ENCODE data around the gene GLRX2. TPM values are rescaled to one million over a fixed set of nuclear protein-coding genes. Genes with fewer than 3 reads are reported as not detected.

Gene GLRX2
- total and polyA plus RNA-seq, 12 donors: 3.0 to 59.8 (median 25.0) TPM

DNA sequence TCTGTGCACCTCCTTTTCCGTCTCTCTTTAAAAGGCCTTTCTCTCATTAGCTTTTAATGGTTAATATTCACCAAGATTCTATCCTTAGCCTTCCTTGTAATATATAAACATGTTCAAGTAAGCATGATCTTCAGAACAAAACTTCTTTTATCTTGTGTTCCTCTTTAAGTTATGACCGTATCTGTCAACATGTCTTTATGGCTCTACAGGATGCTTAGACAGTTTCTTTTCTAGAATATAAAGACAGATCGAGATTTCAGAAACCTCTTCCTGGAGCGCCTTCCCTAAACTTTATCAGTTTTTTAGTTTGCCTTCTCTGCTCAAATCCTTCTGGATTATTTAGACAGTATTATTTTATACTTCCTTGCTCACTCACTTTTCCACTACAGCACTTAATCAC is 38.6 kb downstream of the GLRX2 start:
- TF ChIP-seq POLR2A (IDR thresholded peaks at IDR 0.05): no peak
- TF ChIP-seq, protein P1, sequence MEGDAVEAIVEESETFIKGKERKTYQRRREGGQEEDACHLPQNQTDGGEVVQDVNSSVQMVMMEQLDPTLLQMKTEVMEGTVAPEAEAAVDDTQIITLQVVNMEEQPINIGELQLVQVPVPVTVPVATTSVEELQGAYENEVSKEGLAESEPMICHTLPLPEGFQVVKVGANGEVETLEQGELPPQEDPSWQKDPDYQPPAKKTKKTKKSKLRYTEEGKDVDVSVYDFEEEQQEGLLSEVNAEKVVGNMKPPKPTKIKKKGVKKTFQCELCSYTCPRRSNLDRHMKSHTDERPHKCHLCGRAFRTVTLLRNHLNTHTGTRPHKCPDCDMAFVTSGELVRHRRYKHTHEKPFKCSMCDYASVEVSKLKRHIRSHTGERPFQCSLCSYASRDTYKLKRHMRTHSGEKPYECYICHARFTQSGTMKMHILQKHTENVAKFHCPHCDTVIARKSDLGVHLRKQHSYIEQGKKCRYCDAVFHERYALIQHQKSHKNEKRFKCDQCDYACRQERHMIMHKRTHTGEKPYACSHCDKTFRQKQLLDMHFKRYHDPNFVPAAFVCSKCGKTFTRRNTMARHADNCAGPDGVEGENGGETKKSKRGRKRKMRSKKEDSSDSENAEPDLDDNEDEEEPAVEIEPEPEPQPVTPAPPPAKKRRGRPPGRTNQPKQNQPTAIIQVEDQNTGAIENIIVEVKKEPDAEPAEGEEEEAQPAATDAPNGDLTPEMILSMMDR (IDR thresholded peaks at IDR 0.05): no peak
- Histone ChIP-seq H3K4me1 (replicated peaks in 1 of 2) (peaks cover 9 to 27% of the 10 kb centered on the region in 2 donors), H3K36me3 (replicated peaks in 1 of 2) (no peaks in the 10 kb centered on the region), H3K27me3 (no peaks in the 10 kb centered on the region), H3K9me3 (replicated peaks in 1 of 3) (no peaks in the 10 kb centered on the region), H3K27ac (no peak overlapping the region), H3K4me3 (no peak overlapping the region)
- no peak for DNase-seq
- intact Hi-C loops (cut with DNase I): loop anchor here in 1 of 2 donors (10.0 kb wide), 1 partner anchor 48 kb away; no protein-coding TSS in a partner anchor
- WGBS, 4 donors: 88 to 97% (median 90%) methylated on average over 4 of the region's 4 CpGs

DNA sequence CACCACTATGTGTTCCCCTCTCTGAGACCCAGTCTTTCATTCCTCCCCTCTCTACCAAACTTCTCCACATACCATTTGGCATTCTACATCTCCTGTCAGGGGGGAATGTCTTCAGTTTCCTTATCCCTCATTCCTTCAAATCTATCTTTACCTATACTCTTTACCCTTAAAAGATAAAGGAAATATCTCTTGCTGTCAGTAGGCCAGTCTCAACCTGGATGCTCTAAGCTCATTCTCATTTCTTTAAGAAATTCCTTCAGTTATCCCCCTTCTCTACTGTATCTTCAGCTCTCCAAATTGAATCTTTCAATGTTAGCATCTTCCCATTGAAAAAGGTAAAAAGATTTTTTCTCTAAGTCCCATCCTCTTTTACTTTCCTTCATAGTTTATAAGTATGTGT is 39.3 kb downstream of the GLRX2 start:
- intact Hi-C loops (cut with DNase I): loop anchor here in 1 of 2 donors (10.0 kb wide), 1 partner anchor 49 kb away; no protein-coding TSS in a partner anchor
- no peak for TF ChIP-seq POLR2A (IDR thresholded peaks at IDR 0.05)
- TF ChIP-seq, protein P1 (IDR thresholded peaks at IDR 0.05): no peak
- H3K4me1 ChIP-seq (replicated peaks in 1 of 2): peaks cover 10 to 29% of the 10 kb centered on the region in 2 donors

GRCh38 chr1:193062698-193063463 is 42.3 kb downstream of the GLRX2 start:
- H3K4me1 ChIP-seq (replicated peaks in 1 of 2): peaks cover 17 to 31% of the 10 kb centered on the region in 2 donors
- no peaks in the 10 kb centered on the region for H3K27me3 ChIP-seq
- TF ChIP-seq POLR2A (IDR thresholded peaks at IDR 0.05): no peak
- TF ChIP-seq, protein P1 (IDR thresholded peaks at IDR 0.05): no peak
- no peak overlapping the region for H3K4me3 ChIP-seq
- H3K27ac ChIP-seq: no peak overlapping the region
- H3K9me3 ChIP-seq (replicated peaks in 1 of 3): no peaks in the 10 kb centered on the region
- intact Hi-C loops (cut with DNase I): loop anchor here in 1 of 2 donors (10.0 kb wide), 1 partner anchor 52 kb away; no protein-coding TSS in a partner anchor
- H3K36me3 ChIP-seq (replicated peaks in 1 of 2): no peaks in the 10 kb centered on the region
- 88 to 92% (median 90%) methylated on average over 4 of the region's 4 CpGs for WGBS, 4 donors
- no peak for DNase-seq

More for the DNA sequence above, 39.3 kb downstream of the GLRX2 start:
- H3K27me3 ChIP-seq: no peaks in the 10 kb centered on the region
- no peaks in the 10 kb centered on the region for H3K36me3 ChIP-seq (replicated peaks in 1 of 2)
- H3K27ac ChIP-seq: no peak overlapping the region
- no peak for DNase-seq
- H3K9me3 ChIP-seq (replicated peaks in 1 of 3): no peaks in the 10 kb centered on the region
- H3K4me3 ChIP-seq: no peak overlapping the region

DNA sequence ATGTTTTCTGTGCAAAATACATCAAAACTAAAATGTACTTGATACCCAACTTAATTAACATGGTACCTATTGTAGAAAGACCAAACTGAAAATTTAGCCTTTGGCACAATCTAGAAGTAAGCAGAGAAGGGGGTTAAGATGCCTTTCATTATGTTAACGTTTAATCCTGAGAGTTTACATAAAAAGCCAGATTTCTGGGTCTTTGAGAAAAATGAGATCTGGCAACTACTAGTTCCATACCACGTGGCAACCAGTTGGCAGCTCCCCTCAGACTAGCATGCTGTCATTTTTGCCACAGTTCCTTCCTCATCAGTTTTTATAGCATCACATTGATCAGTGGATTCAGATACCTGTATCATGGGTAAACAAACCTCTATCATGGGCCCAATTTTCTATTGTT is 44.3 kb downstream of the GLRX2 start:
- TF ChIP-seq, protein P1 (IDR thresholded peaks at IDR 0.05): no peak
- TF ChIP-seq POLR2A (IDR thresholded peaks at IDR 0.05): no peak
- Histone ChIP-seq H3K9me3 (replicated peaks in 1 of 3) (no peaks in the 10 kb centered on the region), H3K4me3 (peak overlapping the region in 2 of 4 donors; percentile 2 to 76), H3K27me3 (no peaks in the 10 kb centered on the region), H3K36me3 (replicated peaks in 1 of 2) (no peaks in the 10 kb centered on the region), H3K4me1 (replicated peaks in 1 of 2) (peaks cover 20 to 42% of the 10 kb centered on the region in 2 donors), H3K27ac (peak overlapping the region in 3 of 5 donors; percentile 96 to 99 (median 97))
- WGBS, 4 donors: 4 to 14% (median 10%) methylated on average over 2 of the region's 2 CpGs
- intact Hi-C loops (cut with DNase I): loop anchor here in 1 of 2 donors (10.0 kb wide), 1 partner anchor 54 kb away; no protein-coding TSS in a partner anchor
- peak in 2 of 7 donors; percentile 14 to 24 for DNase-seq
